Frontal cortex (tissue), 4 donors: Measurements from ENCODE around the gene CXCL8. TPM values are rescaled to one million over a fixed set of nuclear protein-coding genes. Genes with fewer than 3 reads are reported as not detected.

Source experiments
- DNase-seq, 2 donors: peaks; one replicate each; pipeline ENCODE4 v3.0.0; 2012; ENCODE audit warnings: low spot score in 2 of 2
- FAIRE-seq: peaks from 2 replicates; lab custom pipeline; 2012; peaks lifted over from hg19 to GRCh38; lab: Jason Lieb, UNC
- total RNA-seq: library from RNA; depleted of rRNA; stranded (reverse); fragments of >200 nt; gene quantifications from one replicate; pipeline ENCODE4 v1.2.3, GENCODE V29; 2014
- donor health status: control.
- donor health status: control.
- donor health status: control.

Gene CXCL8
- total RNA-seq, 1 donor from 2014 or later = 0.41 TPM

- FAIRE-seq = no peak
- DNase-seq = no peak
Observed at GRCh38 chr4:73780243-73780642, 39.9 kb downstream of the CXCL8 start.

DNA sequence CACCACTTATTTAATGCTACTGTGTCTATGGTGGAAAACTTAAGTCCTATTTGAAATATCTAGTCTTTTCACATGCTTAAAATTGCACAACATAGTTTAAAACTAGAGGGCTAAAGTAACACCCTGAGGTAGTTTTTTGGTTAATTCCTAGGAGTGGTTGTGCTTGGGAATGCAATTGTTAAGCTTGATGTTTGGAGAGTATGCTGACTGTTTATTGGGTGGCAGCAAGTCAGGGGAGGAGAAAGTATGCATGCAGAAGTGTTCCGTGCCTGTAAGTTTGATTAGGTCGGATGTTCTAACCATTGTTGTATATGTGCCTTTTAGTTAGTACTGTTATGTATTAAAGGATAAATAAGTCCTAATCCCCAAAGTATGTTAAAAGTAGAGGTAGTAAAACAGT lies 40.5 kb downstream of the CXCL8 start:
- DNase-seq (no peak), FAIRE-seq (no peak)

DNA sequence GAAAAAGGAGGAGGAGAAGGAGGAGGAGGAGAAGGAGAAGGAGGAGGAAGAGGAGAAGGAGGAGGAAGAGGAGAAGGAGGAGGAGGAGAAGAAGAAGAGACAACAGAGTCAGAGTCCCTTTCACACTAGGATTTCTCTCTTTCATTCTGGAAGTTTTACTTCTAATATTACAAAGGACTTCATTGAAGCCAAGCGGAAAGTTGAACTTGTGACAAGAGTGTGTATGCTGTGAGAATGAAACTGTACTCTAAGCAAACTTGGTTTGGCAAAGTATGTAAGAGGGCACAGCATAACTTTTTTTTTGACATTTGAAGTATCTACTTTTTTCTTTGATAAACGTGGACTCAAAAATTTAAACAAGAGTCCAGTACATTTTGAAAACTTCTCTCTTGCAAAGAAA lies 48.0 kb downstream of the CXCL8 start:
- no peak for FAIRE-seq
- DNase-seq = no peak

Other genes with a start within 250 kb of the CXCL8 start
- gene RASSF6, start 120.1 kb upstream of the CXCL8 start, total RNA-seq = under 0.01 TPM
- 0.41 TPM for gene CXCL6, start 96.1 kb downstream of the CXCL8 start, total RNA-seq
- gene PF4V1, start 112.7 kb downstream of the CXCL8 start, total RNA-seq = 0.41 TPM
- 1.2 TPM for gene CXCL1, start 128.8 kb downstream of the CXCL8 start, total RNA-seq
- gene PF4, start 241.5 kb downstream of the CXCL8 start, total RNA-seq = not detected
- gene PPBP, start 247.6 kb downstream of the CXCL8 start, total RNA-seq = 4.1 TPM